HepG2 (cell line): ENCODE measurements around the gene KLHL36. TPM values are rescaled to one million over a fixed set of nuclear protein-coding genes. Genes with fewer than 3 reads are reported as not detected.

Experiments
- BORCS8-MEF2B ChIP-seq: sonication (generic); formaldehyde crosslinking; IDR thresholded peaks from 2 replicates; pipeline ENCODE4 v1.8.0; 2022; ENCODE audit warnings: mild to moderate bottlenecking, missing genetic modification reagents
- EHMT2 ChIP-seq: fragments of 200-600 bp; sonication (generic); IDR thresholded peaks from 2 replicates; pipeline ENCODE4 v1.7.0; 2017; ENCODE audit warnings: antibody characterized with exemption, low read depth, low read length, borderline replicate concordance
- GATAD1 ChIP-seq: IDR thresholded peaks from 2 replicates; pipeline ENCODE4 v1.6.1; 2016; ENCODE audit warnings: missing genetic modification reagents, missing compliant biosample characterization
- HNRNPH1 ChIP-seq: fragments of 200-400 bp; formaldehyde crosslinking; optimal IDR thresholded peaks from 2 replicates; pipeline ENCODE3; 2017; ENCODE audit warnings: mild to moderate bottlenecking, low read depth, low read length
- HOXA3 ChIP-seq: sonication (generic); formaldehyde crosslinking; IDR thresholded peaks from 2 replicates; pipeline ENCODE4 v1.5.0; 2020; ENCODE audit warnings: missing genetic modification reagents
- KLF12 ChIP-seq: sonication (generic); formaldehyde crosslinking; IDR thresholded peaks from 2 replicates; pipeline ENCODE4 v1.4.0; 2020; ENCODE audit warnings: missing genetic modification reagents, borderline replicate concordance
- LRRFIP1 ChIP-seq: sonication (generic); formaldehyde crosslinking; conservative IDR thresholded peaks from 2 replicates; pipeline ENCODE4 v1.4.0; 2020; ENCODE audit warnings: missing genetic modification reagents
- MAFG ChIP-seq: sonication (generic); formaldehyde crosslinking; IDR thresholded peaks from 2 replicates; pipeline ENCODE4 v1.5.1; 2020; ENCODE audit warnings: mild to moderate bottlenecking, missing genetic modification reagents
- MAZ ChIP-seq, 2 experiments: sonication (generic) in 1 of 2; formaldehyde crosslinking in 1 of 2; IDR thresholded peaks; 2 replicates each; pipeline versions ENCODE4 v1.5.0 to v1.6.1; 2012 to 2020; ENCODE audit warnings: low read depth in 2 of 2, mild to moderate bottlenecking in 2 of 2, borderline replicate concordance in 1 of 2, improper control_type of control experiment in 1 of 2, low read length in 1 of 2, missing genetic modification reagents in 1 of 2, moderate library complexity in 1 of 2
- MXD1 ChIP-seq: sonication (generic); formaldehyde crosslinking; IDR thresholded peaks from 2 replicates; pipeline ENCODE4 v1.4.0; 2020; ENCODE audit warnings: mild to moderate bottlenecking, missing genetic modification reagents
- NFKBIZ ChIP-seq: IDR thresholded peaks from 2 replicates; pipeline ENCODE4 v1.6.1; 2018; ENCODE audit warnings: missing genetic modification reagents, missing compliant biosample characterization
- NPAS2 ChIP-seq: sonication (generic); formaldehyde crosslinking; IDR thresholded peaks from 2 replicates; pipeline ENCODE4 v1.8.0; 2022; ENCODE audit warnings: mild to moderate bottlenecking, missing genetic modification reagents, borderline replicate concordance
- PAF1 ChIP-seq: IDR thresholded peaks from 2 replicates; pipeline ENCODE4 v1.6.1; 2016; ENCODE audit warnings: missing genetic modification reagents, missing compliant biosample characterization
- SP140L ChIP-seq: sonication (generic); formaldehyde crosslinking; IDR thresholded peaks from 2 replicates; pipeline ENCODE4 v1.4.0; 2020; ENCODE audit warnings: missing genetic modification reagents, borderline replicate concordance
- TEAD2 ChIP-seq: sonication (generic); formaldehyde crosslinking; IDR thresholded peaks from 2 replicates; pipeline ENCODE4 v1.9.0; 2021; ENCODE audit warnings: missing genetic modification reagents
- ZFP91 ChIP-seq: sonication (generic); formaldehyde crosslinking; IDR thresholded peaks from 2 replicates; pipeline ENCODE4 v1.9.0; 2022; ENCODE audit warnings: missing genetic modification reagents, mild to moderate bottlenecking, borderline replicate concordance
- ZHX1 ChIP-seq: sonication (generic); formaldehyde crosslinking; IDR thresholded peaks from 2 replicates; pipeline ENCODE4 v1.8.1; 2022; ENCODE audit warnings: low read depth, mild to moderate bottlenecking, missing genetic modification reagents
- ZMYM2 ChIP-seq: sonication (generic); formaldehyde crosslinking; IDR thresholded peaks from 2 replicates; pipeline ENCODE4 v1.8.0; 2022; ENCODE audit warnings: mild to moderate bottlenecking, missing genetic modification reagents
- ZNF138 ChIP-seq: sonication (generic); formaldehyde crosslinking; IDR thresholded peaks from 2 replicates; pipeline ENCODE4 v1.5.0; 2020; ENCODE audit warnings: mild to moderate bottlenecking, low read depth, missing genetic modification reagents
- ZNF275 ChIP-seq: sonication (generic); formaldehyde crosslinking; IDR thresholded peaks from 2 replicates; pipeline ENCODE4 v1.8.0; 2022; ENCODE audit warnings: missing genetic modification reagents, mild to moderate bottlenecking, inconsistent platforms, borderline replicate concordance
- ZNF605 ChIP-seq: sonication (generic); formaldehyde crosslinking; IDR thresholded peaks from 2 replicates; pipeline ENCODE4 v1.8.0; 2022; ENCODE audit warnings: mild to moderate bottlenecking, missing genetic modification reagents
- polyA plus RNA-seq, 8 experiments: library from polyadenylated mRNA; depleted of rRNA in 3 of 8; stranded (reverse) in 7 of 8; unstranded in 1 of 8; fragments of >200 nt; fragmentation: Illumina TruSeq in 4 of 8; extraction: Trizol in 4 of 8; gene quantifications; 2 replicates each; pipeline versions ENCODE4 v1.2.1 to v1.2.3, GENCODE V29; 2011 to 2016; ENCODE audit warnings: low read depth in 4 of 8, missing spikeins in 1 of 8, mixed read lengths in 1 of 8; ENCODE audit not compliant: insufficient read depth in 1 of 8
- total RNA-seq, 5 experiments: library from RNA; depleted of rRNA; stranded (reverse); fragments of >200 nt; fragmentation: Illumina TruSeq; extraction: Trizol; gene quantifications; 2 replicates each; pipeline ENCODE4 v1.2.3, GENCODE V29; 2016; ENCODE audit warnings: low read depth in 1 of 5

Gene KLHL36
- total and polyA plus RNA-seq, 2 of the 13 experiments (the other 11 are each of a cell fraction or from before 2014, with no cell fraction given), result 24.3 to 26.0 TPM

GRCh38 chr16:84699147-84699711 is 50.9 kb downstream of the KLHL36 start (continued):
- no peak for TF ChIP-seq NPAS2
- TF ChIP-seq SP140L (CRISPR knock-in tag), result 0 out of 2 replicates have a peak, but pooled peaks have one; percentile 23
- no peak for TF ChIP-seq MAFG (CRISPR knock-in tag)
- peak; percentile 63; the same call in 1 of the 2 replicates for TF ChIP-seq TEAD2 (CRISPR knock-in tag)
- no peak; the same call in 1 of the 2 replicates for TF ChIP-seq HOXA3 (CRISPR knock-in tag)
- TF ChIP-seq NFKBIZ (CRISPR knock-in tag), result peak; percentile 77; the same call in 1 of the 2 replicates
- TF ChIP-seq LRRFIP1, result no peak
- TF ChIP-seq KLF12 (CRISPR knock-in tag), result no peak; the same call in 1 of the 2 replicates
- no peak; the same call in 1 of the 2 replicates for TF ChIP-seq BORCS8-MEF2B (CRISPR knock-in tag)
- peak; percentile 82; the same call in 1 of the 2 replicates for TF ChIP-seq ZNF605 (CRISPR knock-in tag)
- TF ChIP-seq PAF1 (CRISPR knock-in tag), result no peak
- TF ChIP-seq GATAD1 (CRISPR knock-in tag), result no peak
- no peak; the same call in 1 of the 2 replicates for TF ChIP-seq ZFP91
- peak; percentile 72; the same call in 1 of the 2 replicates for TF ChIP-seq ZNF275 (CRISPR knock-in tag)
- TF ChIP-seq ZMYM2 (CRISPR knock-in tag), result peak; percentile 62; the same call in 1 of the 2 replicates
- no peak for TF ChIP-seq MAZ (IDR thresholded peaks at IDR 0.05; ENCODE audit: borderline replicate concordance, low read depth, low read length)
- TF ChIP-seq MAZ (CRISPR knock-in tag; IDR thresholded peaks at IDR 0.05; ENCODE audit: low read depth), result no peak
- TF ChIP-seq ZNF138 (CRISPR knock-in tag), result no peak; the same call in 1 of the 2 replicates
- TF ChIP-seq EHMT2, result no peak
- no peak for TF ChIP-seq HNRNPH1
- no peak for TF ChIP-seq ZHX1 (CRISPR knock-in tag)
- TF ChIP-seq MXD1, result no peak
